ENCODE results near the gene MCL1. TPM values are rescaled to one million over a fixed set of nuclear protein-coding genes. Genes with fewer than 3 reads are reported as not detected.
A peak's percentile ranks its signal among the peaks of the same experiment; 100 is the strongest.

MCL1 gene
- total and polyA plus RNA-seq, 10 of the 15 experiments (the other 5 are each of a cell fraction or from before 2014, with no cell fraction given), result 18.1 to 148 (median 86.4) TPM

- ChIA-PET POLR2A (interaction anchor here (0.6 to 8.7 kb wide), 9 partner anchors 8 to 71 kb away, joined by 3 to 67 read pairs (median 6); partner anchors contain the start of gene MCL1), SMC1A (ENCODE audit: uncharacterized antibody, unreplicated experiment) (interaction anchor here (1.1 to 18.8 kb wide), 9 partner anchors 9 to 112 kb away, joined by 3 to 367 read pairs (median 3); partner anchors contain the start of gene MCL1), RAD21 (ENCODE audit: unreplicated experiment) (interaction anchor here (0.6 to 7.4 kb wide), 10 partner anchors 9 to 181 kb away, joined by 3 to 149 read pairs (median 4); partner anchors contain the start of genes GOLPH3L and MCL1), CTCF (interaction anchor here (0.6 to 14.0 kb wide), 18 partner anchors 8 to 374 kb away, joined by 3 to 390 read pairs (median 4); partner anchors contain the start of genes ENSA and MCL1)
- peaks cover 0 to 36% of the 10 kb centered on the region in 2 experiments for H3K36me3 ChIP-seq (ENCODE audit: control insufficient read depth in 2 of 2, insufficient read depth in 2 of 2, low read length in 1 of 2)
- peak; percentile 62 for ATAC-seq
- no peaks in the 10 kb centered on the region for H4K20me1 ChIP-seq (ENCODE audit: control insufficient read depth, insufficient read depth)
- FAIRE-seq, result no peak
- no peak overlapping the region for H2AFZ ChIP-seq (ENCODE audit: control insufficient read depth, low read depth, low read length)
- no peaks in the 10 kb centered on the region for H3K27me3 ChIP-seq (replicated peaks in 1 of 2; ENCODE audit: control insufficient read depth in 2 of 2, insufficient read depth in 2 of 2, low read length in 1 of 2)
- peaks cover 26% of the 10 kb centered on the region for H3K4me1 ChIP-seq (ENCODE audit: control insufficient read depth, insufficient read depth, low read length)
- DNase-seq (ENCODE audit: low read depth, low spot score), result no peak
- intact Hi-C loops (cut with micrococcal nuclease; ENCODE audit: unreplicated experiment) (loop anchor here (1.0 to 10.0 kb wide), 5 partner anchors 60 to 353 kb away; partner anchors contain the start of genes CERS2, CTSS, SETDB1 and TARS2), in situ Hi-C loops (cut with MboI) (no loop called here)
- 8% methylated on average over 8 of the region's 8 CpGs for WGBS (ENCODE audit: insufficient coverage, insufficient replicate concordance, low lambda C conversion rate, missing lambda C conversion rate)
- peak overlapping the region; percentile 67 for H3K27ac ChIP-seq (ENCODE audit: control insufficient read depth, insufficient read depth)
- H3K9me3 ChIP-seq (replicated peaks; ENCODE audit: control insufficient read depth, insufficient read depth, low read length), result no peaks in the 10 kb centered on the region
- H3K4me2 ChIP-seq (ENCODE audit: control insufficient read depth, insufficient read depth), result peak overlapping the region; percentile 56
- TSS peak; percentile 55 for BruUV-seq (replicated peaks)
- peaks cover 9% of the 10 kb centered on the region for H3K79me2 ChIP-seq (ENCODE audit: control insufficient read depth, insufficient read depth, low read length)
- H3K4me3 ChIP-seq, result no peak overlapping the region
- H3K9ac ChIP-seq (ENCODE audit: control insufficient read depth, insufficient read depth, low read length), result peak overlapping the region; percentile 53; the same call in 1 of the 2 replicates
- 0 out of 2 replicates have a peak, but pooled peaks have one; percentile 31 for TF ChIP-seq FOXM1 (IDR thresholded peaks at IDR 0.05; ENCODE audit: low read depth, low read length)
- no peak for TF ChIP-seq ZNF384 (IDR thresholded peaks at IDR 0.05; ENCODE audit: borderline replicate concordance, low read depth, low read length)
- no peak for TF ChIP-seq ZNF622 (IDR thresholded peaks at IDR 0.05)
- TF ChIP-seq RELA (IDR thresholded peaks at IDR 0.05; ENCODE audit: borderline replicate concordance, partially characterized antibody), result no peak
- TF ChIP-seq KAT2A (conservative IDR thresholded peaks at IDR 0.05; ENCODE audit: control insufficient read depth, low read depth, low read length), result no peak
- TF ChIP-seq SMARCA5 (IDR thresholded peaks at IDR 0.05), result 0 out of 2 replicates have a peak, but pooled peaks have one; percentile 53
- TF ChIP-seq IRF4 (IDR thresholded peaks at IDR 0.05; ENCODE audit: low read depth, low read length), result no peak
- no peak for TF ChIP-seq CHD1 (IDR thresholded peaks at IDR 0.05; ENCODE audit: low read depth, low read length)
- no peak for TF ChIP-seq USF1 (IDR thresholded peaks at IDR 0.05; ENCODE audit: borderline replicate concordance, extremely low read length, insufficient read depth, low read depth, low read length)
- TF ChIP-seq KDM1A (IDR thresholded peaks at IDR 0.05; ENCODE audit: borderline replicate concordance), result no peak
- no peak for TF ChIP-seq RELB (IDR thresholded peaks at IDR 0.05; ENCODE audit: low read depth)
- TF ChIP-seq POU2F2 (IDR thresholded peaks at IDR 0.05; ENCODE audit: borderline replicate concordance, low read depth, low read length), result no peak
- no peak for TF ChIP-seq ZBED1 (IDR thresholded peaks at IDR 0.05; ENCODE audit: borderline replicate concordance)
- TF ChIP-seq RBBP5 (conservative IDR thresholded peaks at IDR 0.05), result no peak
- no peak for TF ChIP-seq ZNF217 (IDR thresholded peaks at IDR 0.05)
- no peak for TF ChIP-seq MTA3 (IDR thresholded peaks at IDR 0.05; ENCODE audit: borderline replicate concordance, low read length)
- no peak for TF ChIP-seq HDAC2 (IDR thresholded peaks at IDR 0.05)
- TF ChIP-seq SP1 (IDR thresholded peaks at IDR 0.05; ENCODE audit: low read depth, low read length), result no peak
- TF ChIP-seq RCOR1 (conservative IDR thresholded peaks at IDR 0.05; ENCODE audit: low read depth, low read length), result no peak
- no peak for TF ChIP-seq ZNF274 (IDR thresholded peaks at IDR 0.05; ENCODE audit: insufficient read depth, insufficient read length)
These were observed 42.3 kb upstream of the MCL1 start for GRCh38 chr1:150621497-150622302.
